K562 (cell line): Measurements from ENCODE around the gene ARAF.

ENCODE experiments used
- ARID2 ChIP-seq: fragments of 450-650 bp; IDR thresholded peaks from 2 replicates; pipeline ENCODE4 v1.6.1; 2017; ENCODE audit warnings: antibody characterized with exemption, mild to moderate bottlenecking
- CTCF ChIP-seq, 3 experiments: IDR thresholded peaks in 2 of 3; conservative IDR thresholded peaks in 1 of 3; 2 replicates each; pipeline ENCODE4 v1.5.1; 2011 to 2012; ENCODE audit warnings: low read length in 3 of 3, mild to moderate bottlenecking in 3 of 3, control low read depth in 2 of 3, improper control_type of control experiment in 1 of 3, inconsistent platforms in 1 of 3, low read depth in 1 of 3, mixed read lengths in 1 of 3, moderate library complexity in 1 of 3; ENCODE audit not compliant: insufficient read depth in 2 of 3
- FOXJ3 ChIP-seq: sonication (generic); formaldehyde crosslinking; IDR thresholded peaks from 2 replicates; pipeline ENCODE4 v1.4.0; 2020; ENCODE audit warnings: mild to moderate bottlenecking, missing genetic modification reagents
- HCFC1 ChIP-seq: IDR thresholded peaks from 2 replicates; pipeline ENCODE4 v1.6.1; 2012; ENCODE audit warnings: low read depth, low read length, improper control_type of control experiment
- HMG20B ChIP-seq: fragments of 250-450 bp; sonication (Bioruptor Pico); IDR thresholded peaks from 2 replicates; pipeline ENCODE4 v1.5.0; 2021; ENCODE audit warnings: mild to moderate bottlenecking
- NR3C1 ChIP-seq: sonication (generic); formaldehyde crosslinking; IDR thresholded peaks from 2 replicates; pipeline ENCODE4 v1.8.1; 2022; ENCODE audit warnings: missing genetic modification reagents
- POLR2AphosphoS5 ChIP-seq: IDR thresholded peaks from 2 replicates; pipeline ENCODE4 v1.6.1; 2011; ENCODE audit warnings: mild to moderate bottlenecking, low read depth, low read length, moderate library complexity; ENCODE audit not compliant: control insufficient read depth, insufficient read depth
- SAP30 ChIP-seq: fragments of 200-600 bp; sonication (generic); IDR thresholded peaks from 2 replicates; pipeline ENCODE4 v1.6.1; 2012; ENCODE audit warnings: borderline replicate concordance, low read depth, mild to moderate bottlenecking, moderate library complexity, low read length, control low read depth, inconsistent platforms; ENCODE audit not compliant: insufficient read depth, poor library complexity, severe bottlenecking
- TCF7L2 ChIP-seq: fragments of 150-350 bp; IDR thresholded peaks from 2 replicates; pipeline ENCODE4 v1.6.1; 2016; ENCODE audit warnings: low read depth, mild to moderate bottlenecking, low read length, moderate library complexity
- ZNF133 ChIP-seq: fragments of 250-450 bp; sonication (Bioruptor Pico); IDR thresholded peaks from 2 replicates; pipeline ENCODE4 v1.4.0; 2020; ENCODE audit warnings: mild to moderate bottlenecking
- ZNF445 ChIP-seq: fragments of 250-450 bp; sonication (Bioruptor Pico); IDR thresholded peaks from 2 replicates; pipeline ENCODE4 v1.4.0; 2020; ENCODE audit warnings: low read depth, mild to moderate bottlenecking, moderate library complexity
- ZNF778 ChIP-seq: fragments of 450-650 bp; formaldehyde crosslinking; IDR thresholded peaks from 2 replicates; pipeline ENCODE4 v1.4.0; 2020; ENCODE audit warnings: mild to moderate bottlenecking, moderate library complexity
- TF ChIP-seq, protein P1 (sequence below): fragments of 250-450 bp; sonication (Bioruptor Pico); IDR thresholded peaks from 2 replicates; pipeline ENCODE4 v1.5.1; 2021; ENCODE audit warnings: mild to moderate bottlenecking
- TF ChIP-seq, protein P2 (sequence below): fragments of 200-800 bp; sonication (Bioruptor generic); IDR thresholded peaks from 2 replicates; pipeline ENCODE4 v1.6.1; 2017; ENCODE audit warnings: missing genetic modification characterization, missing compliant biosample characterization

GRCh38 chrX:47618923-47619485 lies 58.0 kb downstream of the ARAF start:
- TF ChIP-seq POLR2AphosphoS5, result no peak
- no peak for TF ChIP-seq CTCF (IDR thresholded peaks at IDR 0.05 in 2 of 3, conservative IDR thresholded peaks at IDR 0.05 in 1 of 3; ENCODE audit: insufficient read depth in 2 of 3, low read depth in 1 of 3, low read length in 3 of 3)
- TF ChIP-seq NR3C1, result no peak
- TF ChIP-seq HMG20B (CRISPR knock-in tag), result no peak
- TF ChIP-seq TCF7L2, result no peak
- no peak for TF ChIP-seq SAP30
- TF ChIP-seq, protein P1, sequence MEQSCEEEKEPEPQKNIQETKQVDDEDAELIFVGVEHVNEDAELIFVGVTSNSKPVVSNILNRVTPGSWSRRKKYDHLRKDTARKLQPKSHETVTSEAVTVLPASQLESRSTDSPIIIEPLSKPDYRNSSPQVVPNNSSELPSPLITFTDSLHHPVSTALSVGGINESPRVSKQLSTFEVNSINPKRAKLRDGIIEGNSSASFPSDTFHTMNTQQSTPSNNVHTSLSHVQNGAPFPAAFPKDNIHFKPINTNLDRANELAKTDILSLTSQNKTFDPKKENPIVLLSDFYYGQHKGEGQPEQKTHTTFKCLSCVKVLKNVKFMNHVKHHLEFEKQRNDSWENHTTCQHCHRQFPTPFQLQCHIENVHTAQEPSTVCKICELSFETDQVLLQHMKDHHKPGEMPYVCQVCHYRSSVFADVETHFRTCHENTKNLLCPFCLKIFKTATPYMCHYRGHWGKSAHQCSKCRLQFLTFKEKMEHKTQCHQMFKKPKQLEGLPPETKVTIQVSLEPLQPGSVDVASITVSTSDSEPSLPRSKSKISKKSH (CRISPR knock-in tag), result no peak
- TF ChIP-seq HCFC1, result no peak
- no peak for TF ChIP-seq ZNF445 (CRISPR knock-in tag)
- no peak for TF ChIP-seq ARID2
- TF ChIP-seq ZNF778 (CRISPR knock-in tag), result no peak
- no peak for TF ChIP-seq ZNF133
- TF ChIP-seq, protein P2, sequence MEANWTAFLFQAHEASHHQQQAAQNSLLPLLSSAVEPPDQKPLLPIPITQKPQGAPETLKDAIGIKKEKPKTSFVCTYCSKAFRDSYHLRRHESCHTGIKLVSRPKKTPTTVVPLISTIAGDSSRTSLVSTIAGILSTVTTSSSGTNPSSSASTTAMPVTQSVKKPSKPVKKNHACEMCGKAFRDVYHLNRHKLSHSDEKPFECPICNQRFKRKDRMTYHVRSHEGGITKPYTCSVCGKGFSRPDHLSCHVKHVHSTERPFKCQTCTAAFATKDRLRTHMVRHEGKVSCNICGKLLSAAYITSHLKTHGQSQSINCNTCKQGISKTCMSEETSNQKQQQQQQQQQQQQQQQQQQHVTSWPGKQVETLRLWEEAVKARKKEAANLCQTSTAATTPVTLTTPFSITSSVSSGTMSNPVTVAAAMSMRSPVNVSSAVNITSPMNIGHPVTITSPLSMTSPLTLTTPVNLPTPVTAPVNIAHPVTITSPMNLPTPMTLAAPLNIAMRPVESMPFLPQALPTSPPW (CRISPR knock-in tag), result no peak
- TF ChIP-seq FOXJ3 (CRISPR knock-in tag), result no peak
